HG03460 (cell line): ENCODE results near the gene HOATZ.

Experiments
- ATAC-seq: cut with Tn5 transposase; IDR thresholded peaks from one replicate; pipeline ENCODE4 v1.9.1; 2021; ENCODE audit not compliant: unreplicated experiment

HOATZ gene

GRCh38 chr11:111575740-111576139 is 61.2 kb downstream of the HOATZ start:
- ATAC-seq, result no peak

- no peak for ATAC-seq
Measured at GRCh38 chr11:111577821-111578220, 63.2 kb downstream of the HOATZ start.

- ATAC-seq, result no peak
Measured at GRCh38 chr11:111581341-111581740, 66.8 kb downstream of the HOATZ start.

GRCh38 chr11:111582163-111582562 is 67.6 kb downstream of the HOATZ start:
- ATAC-seq, result no peak

- ATAC-seq, result no peak
Measured at GRCh38 chr11:111582881-111583280, 68.3 kb downstream of the HOATZ start.

GRCh38 chr11:111585371-111585770 is 70.8 kb downstream of the HOATZ start:
- no peak for ATAC-seq

- ATAC-seq, result no peak
Measured at GRCh38 chr11:111586388-111586831, 71.8 kb downstream of the HOATZ start.
